Measurements from ENCODE around the gene ITGB6.
"Not testable (repeated sequence)": the region's sequence is repeated elsewhere in the genome, so short reads cannot be mapped to it uniquely, and the experiment has no call there.

Gene ITGB6

GRCh38 chr2:160139350-160139749, 60.7 kb downstream of the ITGB6 start:
- DNase-seq, result no peak

GRCh38 chr2:160138406-160138805, 61.7 kb downstream of the ITGB6 start:
- DNase-seq, result no peak

GRCh38 chr2:160137464-160137863, 62.6 kb downstream of the ITGB6 start:
- no peak for DNase-seq

- no peak for DNase-seq
Observed at GRCh38 chr2:160132761-160133160, 67.3 kb downstream of the ITGB6 start.

- DNase-seq, result no peak
Observed at GRCh38 chr2:160126756-160127155, 73.3 kb downstream of the ITGB6 start.

- no peak for DNase-seq
Observed at GRCh38 chr2:160126315-160126714, 73.8 kb downstream of the ITGB6 start.

GRCh38 chr2:160125828-160126227, 74.2 kb downstream of the ITGB6 start:
- no peak for DNase-seq

- DNase-seq, result no peak
Observed at GRCh38 chr2:160125366-160125765, 74.7 kb downstream of the ITGB6 start.

- no peak for DNase-seq
Observed at GRCh38 chr2:160124571-160124970, 75.5 kb downstream of the ITGB6 start.

- not testable (repeated sequence) for DNase-seq
Observed at GRCh38 chr2:160114721-160115120, 85.4 kb downstream of the ITGB6 start.

GRCh38 chr2:160114020-160114419, 86.1 kb downstream of the ITGB6 start:
- DNase-seq, result no peak

GRCh38 chr2:160111951-160112798, 87.9 kb downstream of the ITGB6 start:
- no peak for DNase-seq

GRCh38 chr2:160110674-160111239, 89.3 kb downstream of the ITGB6 start:
- DNase-seq, result no peak

- peak; percentile 48 for DNase-seq
Observed at GRCh38 chr2:160109939-160110673, 90.0 kb downstream of the ITGB6 start.

- DNase-seq, result no peak
Observed at GRCh38 chr2:160109243-160109642, 90.8 kb downstream of the ITGB6 start.

- DNase-seq, result no peak
Observed at GRCh38 chr2:160108646-160109045, 91.4 kb downstream of the ITGB6 start.

- no peak for DNase-seq
Observed at GRCh38 chr2:160105366-160105765, 94.7 kb downstream of the ITGB6 start.

- no peak for DNase-seq
Observed at GRCh38 chr2:160104115-160104514, 96.0 kb downstream of the ITGB6 start.

GRCh38 chr2:160097326-160097725, 102.7 kb downstream of the ITGB6 start:
- DNase-seq, result no peak

- peak; percentile 18 for DNase-seq
Observed at GRCh38 chr2:160096409-160096808, 103.7 kb downstream of the ITGB6 start.

GRCh38 chr2:160092445-160092844, 107.6 kb downstream of the ITGB6 start:
- no peak for DNase-seq

- no peak for DNase-seq
Observed at GRCh38 chr2:160091381-160091780, 108.7 kb downstream of the ITGB6 start.

- no peak for DNase-seq
Observed at GRCh38 chr2:160087854-160088745, 112.0 kb downstream of the ITGB6 start.
